Calu3 (cell line): ENCODE data around the gene STEAP1B. TPM values are rescaled to one million over a fixed set of nuclear protein-coding genes. Genes with fewer than 3 reads are reported as not detected.
"Not testable (repeated sequence)": the region's sequence is repeated elsewhere in the genome, so short reads cannot be mapped to it uniquely, and the experiment has no call there.

Source experiments
- BruUV-seq: library from RNA; stranded (reverse); fragments of 400-500 nt; replicated peaks from 2 replicates; lab custom pipeline; 2021; lab: Mats Ljungman, UMichigan
- CTCF ChIA-PET: fragments of 300-600 bp; sonication (Branson Sonifier 250); formaldehyde crosslinking; loops from one replicate; lab custom pipeline; 2022; ENCODE audit warnings: antibody characterized with exemption; lab: Charles Lee
- DNase-seq: peaks from one replicate; pipeline ENCODE4 v3.0.0; 2022
- H3K27ac Mint-ChIP-seq: one replicate; pipeline ENCODE4 v1.8.0; 2022; ENCODE audit warnings: mixed read lengths; ENCODE audit not compliant: unreplicated experiment
- H3K27me3 Mint-ChIP-seq: one replicate; pipeline ENCODE4 v1.8.0; 2022; ENCODE audit warnings: mixed read lengths; ENCODE audit not compliant: unreplicated experiment
- H3K36me3 Mint-ChIP-seq: one replicate; pipeline ENCODE4 v1.8.0; 2022; ENCODE audit warnings: mild to moderate bottlenecking, moderate library complexity, mixed read lengths; ENCODE audit not compliant: insufficient read depth, unreplicated experiment
- H3K4me1 Mint-ChIP-seq: one replicate; pipeline ENCODE4 v1.8.0; 2022; ENCODE audit warnings: mild to moderate bottlenecking, low read depth, mixed read lengths; ENCODE audit not compliant: unreplicated experiment
- H3K4me3 Mint-ChIP-seq: one replicate; pipeline ENCODE4 v1.8.0; 2022; ENCODE audit warnings: mild to moderate bottlenecking, low read depth, moderate library complexity, mixed read lengths; ENCODE audit not compliant: unreplicated experiment
- H3K9me3 Mint-ChIP-seq: one replicate; pipeline ENCODE4 v1.8.0; 2022; ENCODE audit warnings: low read depth, mixed read lengths; ENCODE audit not compliant: unreplicated experiment
- CTCF ChIP-seq: fragments of 200-600 bp; IDR thresholded peaks from one replicate; pipeline ENCODE4 v1.8.0; 2022; ENCODE audit warnings: antibody characterized with exemption; ENCODE audit not compliant: unreplicated experiment
- intact Hi-C: fragments of 100-400 bp; cut with micrococcal nuclease; formaldehyde crosslinking; loops from one replicate; pipeline ENCODE4 v1.10.0; 2022; ENCODE audit not compliant: unreplicated experiment
- total RNA-seq: library from RNA; stranded (reverse); gene quantifications from 2 replicates; pipeline ENCODE4 v1.2.3, GENCODE V29; 2022

Gene STEAP1B
- total RNA-seq, 1 experiment from 2014 or later: 2.6 TPM

- BruUV-seq: no TSS peak
- Mint-ChIP-seq H3K4me3 (peak overlapping the region; percentile 26), H3K27me3 (no peaks in the 10 kb centered on the region), H3K27ac (peak overlapping the region; percentile 68), H3K9me3 (peaks cover 3% of the 10 kb centered on the region), H3K36me3 (peaks cover 22% of the 10 kb centered on the region), H3K4me1 (peaks cover 55% of the 10 kb centered on the region)
- DNase-seq: peak; percentile 22
- CTCF ChIA-PET: interaction anchor here (1.4 to 1.7 kb wide), 2 partner anchors 9 to 100 kb away, joined by 3 to 7 read pairs; no protein-coding TSS in a partner anchor
- intact Hi-C loops: no loop called here
- TF ChIP-seq CTCF: peak; percentile 16
These were observed 66.1 kb downstream of the STEAP1B start for GRCh38 chr7:22433710-22434460.

GRCh38 chr7:22433165-22433700 is 66.8 kb downstream of the STEAP1B start:
- CTCF ChIA-PET: interaction anchor here (0.7 to 1.7 kb wide), 3 partner anchors 10 to 88 kb away, joined by 3 to 7 read pairs (median 3); no protein-coding TSS in a partner anchor
- BruUV-seq, H3K9me3 Mint-ChIP-seq, intact Hi-C loops, H3K27me3 Mint-ChIP-seq: not testable (repeated sequence)
- DNase-seq: peak; percentile 21
- H3K36me3 Mint-ChIP-seq: peaks cover 22% of the 10 kb centered on the region
- peak overlapping the region; percentile 26 for H3K4me3 Mint-ChIP-seq
- H3K4me1 Mint-ChIP-seq: peaks cover 55% of the 10 kb centered on the region
- peak overlapping the region; percentile 68 for H3K27ac Mint-ChIP-seq

GRCh38 chr7:22432203-22432718 is 67.7 kb downstream of the STEAP1B start:
- CTCF ChIA-PET: interaction anchor here (0.7 to 1.7 kb wide), 4 partner anchors 11 to 1623 kb away, joined by 3 to 7 read pairs (median 3); no protein-coding TSS in a partner anchor
- Mint-ChIP-seq H3K4me1 (peaks cover 60% of the 10 kb centered on the region), H3K9me3 (no peaks in the 10 kb centered on the region), H3K27me3 (no peaks in the 10 kb centered on the region), H3K27ac (peak overlapping the region; percentile 68), H3K4me3 (no peak overlapping the region), H3K36me3 (peaks cover 22% of the 10 kb centered on the region)
- intact Hi-C loops: no loop called here
- TF ChIP-seq CTCF: no peak
- no TSS peak for BruUV-seq
- DNase-seq: no peak

- peaks cover 62% of the 10 kb centered on the region for H3K4me1 Mint-ChIP-seq
- H3K4me3 Mint-ChIP-seq: no peak overlapping the region
- no peak for DNase-seq
- no peak for TF ChIP-seq CTCF
- no peaks in the 10 kb centered on the region for H3K27me3 Mint-ChIP-seq
- CTCF ChIA-PET: interaction anchor here (1.1 to 1.9 kb wide), 2 partner anchors 10 to 13 kb away, joined by 5 to 7 read pairs; no protein-coding TSS in a partner anchor
- no TSS peak for BruUV-seq
- intact Hi-C loops: no loop called here
- peaks cover 15% of the 10 kb centered on the region for H3K36me3 Mint-ChIP-seq
- H3K9me3 Mint-ChIP-seq: peaks cover 2% of the 10 kb centered on the region
- H3K27ac Mint-ChIP-seq: peak overlapping the region; percentile 33
These were observed 69.5 kb downstream of the STEAP1B start for GRCh38 chr7:22430457-22430856.
